Measurements from ENCODE around the gene TGM4.

Gene TGM4

DNA sequence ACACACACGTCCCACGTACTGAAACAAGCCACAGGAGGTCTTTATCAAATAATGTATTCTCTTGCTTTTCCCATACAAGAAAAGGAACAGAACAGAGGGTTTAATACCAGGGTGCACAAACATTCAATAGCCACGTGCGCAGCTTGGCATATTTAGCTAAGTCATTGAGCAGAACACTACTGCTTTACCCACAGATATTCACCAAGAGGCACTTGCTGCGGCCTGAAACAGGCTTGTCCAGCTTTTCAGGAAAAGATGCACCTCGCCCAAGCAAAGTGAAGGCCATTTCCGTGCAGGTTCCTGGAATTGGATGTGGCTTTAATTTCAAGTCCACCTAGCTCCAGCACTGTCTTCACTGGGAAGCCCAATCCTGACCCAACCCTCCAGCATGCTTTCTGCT is 84.0 kb downstream of the TGM4 start:
- no peak for DNase-seq

DNA sequence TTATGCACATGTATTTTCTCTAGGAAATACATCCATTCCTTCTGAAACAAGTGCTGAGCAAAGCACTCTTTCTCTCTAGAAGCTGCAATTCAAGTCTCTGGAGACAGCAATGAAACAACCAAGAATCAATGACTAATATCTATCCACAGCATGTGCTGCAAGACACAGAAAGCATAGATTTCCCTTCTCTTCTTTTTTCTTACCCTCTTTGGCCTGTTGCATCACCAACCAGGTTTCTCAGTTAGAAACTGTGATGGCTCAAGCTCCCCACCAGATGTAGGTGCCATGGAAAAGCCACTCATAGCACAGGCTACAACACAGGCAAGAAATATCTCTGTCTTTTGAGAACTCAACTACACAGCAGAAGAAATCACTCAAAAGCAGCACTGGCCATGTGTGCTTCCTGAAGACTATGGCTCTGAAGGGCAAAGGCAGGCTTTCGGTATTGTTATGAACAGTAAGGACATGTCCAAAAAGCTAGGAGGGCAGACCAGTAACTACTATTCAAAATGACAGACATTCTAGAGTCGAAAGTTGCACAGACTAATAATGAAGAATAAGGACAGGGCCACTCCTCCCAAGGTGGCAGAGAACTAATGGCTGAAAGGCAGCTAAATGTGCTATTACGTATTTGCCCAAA is 86.1 kb downstream of the TGM4 start:
- DNase-seq: no peak

- no peak for DNase-seq
Observed at GRCh38 chr3:44961888-44962287, 87.5 kb downstream of the TGM4 start.

- peak; percentile 12 for DNase-seq
Observed at GRCh38 chr3:44962621-44963393, 88.4 kb downstream of the TGM4 start.

DNA sequence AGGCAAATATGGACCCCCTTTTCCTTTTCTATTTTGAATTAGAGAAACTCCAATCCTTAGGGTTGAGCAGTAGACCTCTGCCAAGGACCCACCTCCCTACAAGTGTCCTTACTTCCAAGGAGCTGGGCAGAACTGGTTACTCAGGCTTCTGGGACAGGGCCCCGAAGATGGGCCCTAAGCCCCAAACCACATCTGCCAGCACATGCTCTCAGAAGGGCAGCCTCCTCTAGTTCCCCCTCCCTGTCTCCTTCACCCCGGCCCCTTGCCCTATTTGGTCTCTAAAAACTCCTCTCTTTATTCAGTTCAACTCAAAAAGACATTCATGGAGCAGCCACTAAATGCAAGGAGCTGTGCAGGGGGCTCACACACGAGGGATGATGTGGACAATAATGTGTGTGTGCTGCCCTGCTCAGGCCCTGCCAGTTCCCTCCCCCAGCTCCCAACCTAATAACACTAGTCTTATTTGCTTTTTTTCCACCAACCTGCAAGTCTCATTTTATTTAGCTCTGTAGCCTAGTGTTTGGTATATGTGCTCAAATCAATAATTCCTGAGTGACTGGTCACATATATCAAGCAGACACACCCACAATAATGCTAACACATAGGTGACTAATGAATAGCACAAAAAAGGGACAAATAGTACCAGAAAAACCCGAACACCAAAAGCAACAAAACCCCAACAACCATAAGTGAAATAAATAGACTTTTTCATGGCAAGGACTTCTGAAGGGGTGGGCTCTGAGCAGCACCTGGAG is 89.3 kb downstream of the TGM4 start:
- no peak for DNase-seq
